HepG2 (cell line): ENCODE measurements around the gene USP27X. TPM values are rescaled to one million over a fixed set of nuclear protein-coding genes. Genes with fewer than 3 reads are reported as not detected.

Experiments
- polyA plus RNA-seq, 8 experiments: library from polyadenylated mRNA; depleted of rRNA in 3 of 8; stranded (reverse) in 7 of 8; unstranded in 1 of 8; fragments of >200 nt; fragmentation: Illumina TruSeq in 4 of 8; extraction: Trizol in 4 of 8; gene quantifications; 2 replicates each; pipeline versions ENCODE4 v1.2.1 to v1.2.3, GENCODE V29; 2011 to 2016; ENCODE audit warnings: low read depth in 4 of 8, missing spikeins in 1 of 8, mixed read lengths in 1 of 8; ENCODE audit not compliant: insufficient read depth in 1 of 8
- total RNA-seq, 5 experiments: library from RNA; depleted of rRNA; stranded (reverse); fragments of >200 nt; fragmentation: Illumina TruSeq; extraction: Trizol; gene quantifications; 2 replicates each; pipeline ENCODE4 v1.2.3, GENCODE V29; 2016; ENCODE audit warnings: low read depth in 1 of 5

USP27X gene
- total and polyA plus RNA-seq, 2 of the 13 experiments (the other 11 are each of a cell fraction or from before 2014, with no cell fraction given), result 7.2 to 9.7 TPM

Other genes with a start within 250 kb of the USP27X start
- 0.69 and 0.93 TPM in 2 replicates for gene PAGE1, start 183.5 kb upstream of the USP27X start, total RNA-seq (2016; rRNA removed; fragmentation: Illumina TruSeq; extraction: Trizol)
- gene PAGE1, start 183.5 kb upstream of the USP27X start, polyA plus RNA-seq (2011; rRNA removed), result 0.12 and 0.45 TPM in 2 replicates
- gene PAGE4, start 50.2 kb upstream of the USP27X start, total RNA-seq (2016; rRNA removed; fragmentation: Illumina TruSeq; extraction: Trizol), result 1.1 and 1.4 TPM in 2 replicates
- 0.35 TPM in 1 of 2 replicates, not detected in the other for gene PAGE4, start 50.2 kb upstream of the USP27X start, polyA plus RNA-seq (2011; rRNA removed)
- gene CLCN5, start 43.1 kb downstream of the USP27X start, total RNA-seq (2016; rRNA removed; fragmentation: Illumina TruSeq; extraction: Trizol), result 21.4 and 27.3 TPM in 2 replicates
- 6.6 and 7.8 TPM in 2 replicates for gene CLCN5, start 43.1 kb downstream of the USP27X start, polyA plus RNA-seq (2011; rRNA removed)